Fibroblast of lung (primary cell): ENCODE data around the gene ADAMTS10.

Experiments
- EZH2 ChIP-seq: IDR thresholded peaks from 2 replicates; pipeline ENCODE4 v1.5.1; 2012; ENCODE audit warnings: low read length, control low read depth, mild to moderate bottlenecking; ENCODE audit errors: missing control alignments
- TF ChIP-seq, protein P1 (sequence below), 2 donors: IDR thresholded peaks in 1 of 2; conservative IDR thresholded peaks in 1 of 2; 1 replicate in 1 of 2; 2 replicates in 1 of 2; pipeline ENCODE4 v1.5.1; 2011 to 2012; ENCODE audit warnings: low read length in 2 of 2, control low read depth in 1 of 2, inconsistent platforms in 1 of 2, low read depth in 1 of 2, mild to moderate bottlenecking in 1 of 2

DNA sequence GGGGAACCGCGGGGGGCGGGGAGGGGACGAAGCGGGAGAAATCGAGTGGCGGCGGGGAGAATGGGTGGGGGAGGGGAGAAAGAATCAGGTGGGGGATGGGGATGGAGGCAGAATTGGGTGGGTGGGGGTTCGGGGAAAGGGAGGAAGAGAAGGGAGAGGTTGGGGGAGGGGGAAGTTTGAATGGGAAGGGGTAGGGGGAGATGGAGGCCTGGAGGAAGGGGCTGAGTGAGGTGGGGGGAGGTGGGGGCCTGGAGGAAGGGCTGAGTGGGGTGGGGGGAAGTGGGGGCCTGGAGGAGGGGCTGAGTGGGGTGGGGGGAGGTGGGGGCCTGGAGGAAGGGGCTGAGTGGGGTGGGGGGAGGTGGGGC is 403 bp upstream of the ADAMTS10 start:
- TF ChIP-seq, protein P1, sequence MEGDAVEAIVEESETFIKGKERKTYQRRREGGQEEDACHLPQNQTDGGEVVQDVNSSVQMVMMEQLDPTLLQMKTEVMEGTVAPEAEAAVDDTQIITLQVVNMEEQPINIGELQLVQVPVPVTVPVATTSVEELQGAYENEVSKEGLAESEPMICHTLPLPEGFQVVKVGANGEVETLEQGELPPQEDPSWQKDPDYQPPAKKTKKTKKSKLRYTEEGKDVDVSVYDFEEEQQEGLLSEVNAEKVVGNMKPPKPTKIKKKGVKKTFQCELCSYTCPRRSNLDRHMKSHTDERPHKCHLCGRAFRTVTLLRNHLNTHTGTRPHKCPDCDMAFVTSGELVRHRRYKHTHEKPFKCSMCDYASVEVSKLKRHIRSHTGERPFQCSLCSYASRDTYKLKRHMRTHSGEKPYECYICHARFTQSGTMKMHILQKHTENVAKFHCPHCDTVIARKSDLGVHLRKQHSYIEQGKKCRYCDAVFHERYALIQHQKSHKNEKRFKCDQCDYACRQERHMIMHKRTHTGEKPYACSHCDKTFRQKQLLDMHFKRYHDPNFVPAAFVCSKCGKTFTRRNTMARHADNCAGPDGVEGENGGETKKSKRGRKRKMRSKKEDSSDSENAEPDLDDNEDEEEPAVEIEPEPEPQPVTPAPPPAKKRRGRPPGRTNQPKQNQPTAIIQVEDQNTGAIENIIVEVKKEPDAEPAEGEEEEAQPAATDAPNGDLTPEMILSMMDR (conservative IDR thresholded peaks at IDR 0.05 in 1 of 2, IDR thresholded peaks at IDR 0.05 in 1 of 2; ENCODE audit: low read depth in 1 of 2, low read length in 2 of 2) = no peak
- no peak for TF ChIP-seq EZH2
